KBM-7 (cell line): ENCODE data around the gene KDM3A.

ENCODE experiments used
- DNase-seq: peaks from one replicate; pipeline ENCODE4 v3.0.0-alpha.2; 2015
- in situ Hi-C: fragments of 300-500 bp; cut with MboI; formaldehyde crosslinking; loops from 2 replicates; pipeline ENCODE4 v1.14.3; 2020; ENCODE audit warnings: low sequenced_read_pairs, low pct_unique_long_range_greater_than_20kb, mixed read lengths

Gene KDM3A

GRCh38 chr2:86499326-86499725 is 58.2 kb downstream of the KDM3A start:
- no peak for DNase-seq
- in situ Hi-C loops: no loop called here

GRCh38 chr2:86500325-86501083 is 59.3 kb downstream of the KDM3A start:
- in situ Hi-C loops: no loop called here
- DNase-seq: no peak

GRCh38 chr2:86507600-86507999 is 66.4 kb downstream of the KDM3A start:
- in situ Hi-C loops: no loop called here
- DNase-seq: no peak

GRCh38 chr2:86510436-86510933 is 69.3 kb downstream of the KDM3A start:
- DNase-seq: no peak
- in situ Hi-C loops: no loop called here

- no peak for DNase-seq
Measured at GRCh38 chr2:86512034-86512433, 70.9 kb downstream of the KDM3A start.

GRCh38 chr2:86512892-86513291 is 71.7 kb downstream of the KDM3A start:
- DNase-seq: no peak
- in situ Hi-C loops: no loop called here

More at GRCh38 chr2:86512034-86512433, 70.9 kb downstream of the KDM3A start:
- in situ Hi-C loops: no loop called here

GRCh38 chr2:86513948-86514660 is 72.9 kb downstream of the KDM3A start:
- in situ Hi-C loops: no loop called here

GRCh38 chr2:86518481-86518880 is 77.3 kb downstream of the KDM3A start:
- DNase-seq: peak; percentile 33
- in situ Hi-C loops: no loop called here

More at GRCh38 chr2:86513948-86514660, 72.9 kb downstream of the KDM3A start:
- no peak for DNase-seq

- DNase-seq: no peak
- in situ Hi-C loops: no loop called here
Measured at GRCh38 chr2:86519349-86519748, 78.2 kb downstream of the KDM3A start.

- peak; percentile 20 for DNase-seq
- in situ Hi-C loops: no loop called here
Measured at GRCh38 chr2:86520153-86520552, 79.0 kb downstream of the KDM3A start.

GRCh38 chr2:86521922-86522321 is 80.8 kb downstream of the KDM3A start:
- DNase-seq: no peak
- in situ Hi-C loops: no loop called here

- no peak for DNase-seq
- in situ Hi-C loops: no loop called here
Measured at GRCh38 chr2:86522711-86523110, 81.5 kb downstream of the KDM3A start.

- in situ Hi-C loops: no loop called here
- DNase-seq: no peak
Measured at GRCh38 chr2:86523491-86523890, 82.3 kb downstream of the KDM3A start.

GRCh38 chr2:86525421-86526340 is 84.5 kb downstream of the KDM3A start:
- in situ Hi-C loops: no loop called here
- DNase-seq: no peak

- in situ Hi-C loops: no loop called here
- no peak for DNase-seq
Measured at GRCh38 chr2:86533589-86533988, 92.4 kb downstream of the KDM3A start.

GRCh38 chr2:86541334-86541733 is 100.2 kb downstream of the KDM3A start:
- DNase-seq: no peak
- in situ Hi-C loops: no loop called here
